ENCODE data around the gene MYF6. TPM values are rescaled to one million over a fixed set of nuclear protein-coding genes. Genes with fewer than 3 reads are reported as not detected.
"Not testable (repeated sequence)": the region's sequence is repeated elsewhere in the genome, so short reads cannot be mapped to it uniquely, and the experiment has no call there.

MYF6 gene
- not detected for total RNA-seq
- long read RNA-seq: 0 reads

- Histone ChIP-seq H3K36me3 (no peaks in the 10 kb centered on the region), H3K4me3 (no peak within 1 kb of the TSS), H3K27ac (no peak within 1 kb of the TSS), H3K4me1 (no peaks in the 10 kb centered on the region), H3K27me3 (peaks cover 15% of the 10 kb centered on the region), H3K9me3 (no peaks in the 10 kb centered on the region)
- TF ChIP-seq CTCF (IDR thresholded peaks at IDR 0.05): no peak
- DNase-seq (no peak), ATAC-seq (no peak)
- intact Hi-C loops (cut with DNase I): no loop called here
Measured at GRCh38 chr12:80707126-80707829, at the start of gene MYF6. MYF6 (plus strand) TSS chr12:80707634; CDS start chr12:80707720, 86 bp downstream.

- Histone ChIP-seq H3K4me3 (no peak overlapping the region), H3K27ac (no peak overlapping the region), H3K36me3 (no peaks in the 10 kb centered on the region), H3K4me1 (no peaks in the 10 kb centered on the region), H3K27me3 (no peaks in the 10 kb centered on the region), H3K9me3 (no peaks in the 10 kb centered on the region)
- intact Hi-C loops (cut with DNase I): no loop called here
- DNase-seq (no peak), ATAC-seq (no peak)
- no peak for TF ChIP-seq CTCF (IDR thresholded peaks at IDR 0.05)
Measured at GRCh38 chr12:80659512-80660063, 47.8 kb upstream of the MYF6 start.

- H3K27ac ChIP-seq: no peak overlapping the region
- no peak for TF ChIP-seq CTCF (IDR thresholded peaks at IDR 0.05)
- no peak overlapping the region for H3K4me3 ChIP-seq
- ATAC-seq (no peak), DNase-seq (no peak)
- no peaks in the 10 kb centered on the region for H3K36me3 ChIP-seq
- no peaks in the 10 kb centered on the region for H3K9me3 ChIP-seq
- intact Hi-C loops (cut with DNase I): no loop called here
- no peaks in the 10 kb centered on the region for H3K27me3 ChIP-seq
- H3K4me1 ChIP-seq: no peaks in the 10 kb centered on the region
Measured at GRCh38 chr12:80662586-80662985, 44.8 kb upstream of the MYF6 start.

- Histone ChIP-seq H3K27me3 (no peaks in the 10 kb centered on the region), H3K4me3 (no peak overlapping the region), H3K27ac (no peak overlapping the region), H3K9me3 (no peaks in the 10 kb centered on the region), H3K4me1 (no peaks in the 10 kb centered on the region), H3K36me3 (no peaks in the 10 kb centered on the region)
- ATAC-seq (no peak), DNase-seq (no peak)
- intact Hi-C loops (cut with DNase I): no loop called here
- TF ChIP-seq CTCF (IDR thresholded peaks at IDR 0.05): no peak
Measured at GRCh38 chr12:80670214-80670613, 37.2 kb upstream of the MYF6 start.

- intact Hi-C loops (cut with DNase I); H3K36me3 ChIP-seq; ATAC-seq; DNase-seq; H3K4me1 ChIP-seq; H3K9me3 ChIP-seq; H3K4me3 ChIP-seq; H3K27me3 ChIP-seq; H3K27ac ChIP-seq: not testable (repeated sequence)
Measured at GRCh38 chr12:80676042-80676636, 31.3 kb upstream of the MYF6 start.

GRCh38 chr12:80676856-80677255 lies 30.6 kb upstream of the MYF6 start:
- Histone ChIP-seq H3K9me3 (no peaks in the 10 kb centered on the region), H3K4me1 (no peaks in the 10 kb centered on the region), H3K27me3 (no peaks in the 10 kb centered on the region), H3K27ac (no peak overlapping the region), H3K4me3 (no peak overlapping the region), H3K36me3 (no peaks in the 10 kb centered on the region)
- intact Hi-C loops (cut with DNase I): no loop called here
- ATAC-seq (no peak), DNase-seq (no peak)
- TF ChIP-seq CTCF (IDR thresholded peaks at IDR 0.05): no peak

Measured in upper lobe of right lung (tissue), 1 donor.